HepG2 (cell line): ENCODE data around the gene SYT1. TPM values are rescaled to one million over a fixed set of nuclear protein-coding genes. Genes with fewer than 3 reads are reported as not detected.

Experiments
- ATAC-seq: fragments of 200-7000 bp; cut with Tn5 transposase; 3 replicates; pipeline ENCODE4 v1.9.1; 2020; ENCODE audit warnings: mild to moderate bottlenecking, moderate library complexity
- BruUV-seq: library from RNA; stranded (reverse); fragments of 400-500 nt; replicated peaks from 2 replicates; lab custom pipeline; 2021; lab: Mats Ljungman, UMichigan
- CTCF ChIA-PET: fragments of 300-600 bp; formaldehyde crosslinking; extraction: SDS; loops from one replicate; lab custom pipeline; 2021; ENCODE audit warnings: low total read pairs, inconsistent platforms, low intra/inter-chr PET ratio; lab: Yijun Ruan, JAX
- POLR2A ChIA-PET: fragments of 350-600 bp; sonication (Branson Sonifier 250); formaldehyde crosslinking; loops from one replicate; lab custom pipeline; 2020; ENCODE audit warnings: antibody characterized with exemption, inconsistent platforms; lab: Yijun Ruan, JAX
- DNase-seq: peaks from one replicate; pipeline ENCODE4 v3.0.0-alpha.2; 2015; ENCODE audit warnings: low spot score
- FAIRE-seq: peaks from 3 replicates; lab custom pipeline; 2011; peaks lifted over from hg19 to GRCh38; lab: Jason Lieb, UNC
- H2AFZ ChIP-seq: one replicate; pipeline ENCODE4 v1.6.1; 2011; ENCODE audit warnings: low read length, inconsistent platforms
- H3K27ac ChIP-seq: fragments of 300-600 bp; 3 replicates; pipeline ENCODE4 v1.8.0; 2011; ENCODE audit warnings: mixed run types, mild to moderate bottlenecking, mixed read lengths, low read length, inconsistent platforms; ENCODE audit not compliant: insufficient read depth; ENCODE audit errors: extremely low read length
- H3K27me3 ChIP-seq, 2 experiments: fragments of 200-600 bp in 1 of 2; 2 replicates in 1 of 2; 3 replicates in 1 of 2; pipeline versions ENCODE4 v1.6.0 to v1.8.0; 2011; ENCODE audit warnings: low read length in 2 of 2, mild to moderate bottlenecking in 2 of 2, moderate library complexity in 2 of 2, inconsistent platforms in 1 of 2; ENCODE audit not compliant: insufficient read depth in 2 of 2, control insufficient read depth in 1 of 2
- H3K36me3 ChIP-seq, 2 experiments: fragments of 200-600 bp in 1 of 2; replicated peaks in 1 of 2; 2 replicates in 1 of 2; 3 replicates in 1 of 2; pipeline versions ENCODE4 v1.5.1 to v1.8.0; 2011; ENCODE audit warnings: low read length in 2 of 2, inconsistent platforms in 1 of 2; ENCODE audit not compliant: insufficient read depth in 2 of 2, control insufficient read depth in 1 of 2
- H3K4me1 ChIP-seq: 2 replicates; pipeline ENCODE4 v1.5.1; 2012; ENCODE audit warnings: low read length, inconsistent platforms; ENCODE audit not compliant: insufficient read depth
- H3K4me2 ChIP-seq: 2 replicates; pipeline ENCODE4 v1.6.0; 2011; ENCODE audit warnings: low read depth, low read length, inconsistent platforms
- H3K4me3 ChIP-seq, 3 experiments: fragments of 200-600 bp in 1 of 3; sonication (generic), shearing (Covaris generic) in 1 of 3; replicated peaks in 1 of 3; 2 replicates each; pipeline ENCODE4 v1.5.1; 2011 to 2016; ENCODE audit warnings: low read length in 3 of 3, inconsistent platforms in 2 of 3, low read depth in 2 of 3, mild to moderate bottlenecking in 2 of 3, control low read depth in 1 of 3, mixed read lengths in 1 of 3; ENCODE audit not compliant: insufficient read depth in 1 of 3
- H3K79me2 ChIP-seq: one replicate; pipeline ENCODE4 v1.6.1; 2011; ENCODE audit warnings: low read length, inconsistent platforms; ENCODE audit not compliant: insufficient read depth
- H3K9ac ChIP-seq: 2 replicates; pipeline ENCODE4 v1.6.0; 2011; ENCODE audit warnings: mild to moderate bottlenecking, low read depth, low read length, inconsistent platforms; ENCODE audit not compliant: insufficient read depth
- H3K9me3 ChIP-seq: 2 replicates; pipeline ENCODE4 v1.5.1; 2012; ENCODE audit warnings: mild to moderate bottlenecking, low read length
- H4K20me1 ChIP-seq: 2 replicates; pipeline ENCODE4 v1.6.0; 2011; ENCODE audit warnings: inconsistent platforms, mild to moderate bottlenecking, low read length, moderate library complexity; ENCODE audit not compliant: insufficient read depth
- CREB1 ChIP-seq, 2 experiments: fragments of 450-650 bp in 1 of 2; IDR thresholded peaks; 2 replicates each; pipeline ENCODE4 v1.6.1; 2016 to 2017; ENCODE audit warnings: control low read depth in 1 of 2, mild to moderate bottlenecking in 1 of 2, missing compliant biosample characterization in 1 of 2, missing genetic modification characterization in 1 of 2
- FOXC1 ChIP-seq: sonication (generic); formaldehyde crosslinking; IDR thresholded peaks from 2 replicates; pipeline ENCODE4 v1.8.0; 2022; ENCODE audit warnings: mild to moderate bottlenecking, missing genetic modification reagents, borderline replicate concordance
- KLF13 ChIP-seq: sonication (generic); formaldehyde crosslinking; IDR thresholded peaks from 2 replicates; pipeline ENCODE4 v1.4.0; 2020; ENCODE audit warnings: mild to moderate bottlenecking, missing genetic modification reagents
- NCOA2 ChIP-seq: sonication (generic); formaldehyde crosslinking; IDR thresholded peaks from 2 replicates; pipeline ENCODE4 v1.8.0; 2022; ENCODE audit warnings: inconsistent platforms
- ZIK1 ChIP-seq: sonication (generic); formaldehyde crosslinking; IDR thresholded peaks from 2 replicates; pipeline ENCODE4 v1.5.0; 2020; ENCODE audit warnings: mild to moderate bottlenecking, low read depth, missing genetic modification reagents, borderline replicate concordance
- ZNF121 ChIP-seq: sonication (generic); formaldehyde crosslinking; IDR thresholded peaks from 2 replicates; pipeline ENCODE4 v1.5.0; 2020; ENCODE audit warnings: mild to moderate bottlenecking, missing genetic modification reagents
- ZNF83 ChIP-seq: sonication (generic); formaldehyde crosslinking; IDR thresholded peaks from 2 replicates; pipeline ENCODE4 v1.4.0; 2020; ENCODE audit warnings: missing genetic modification reagents, mild to moderate bottlenecking, borderline replicate concordance
- ZNF841 ChIP-seq: sonication (generic); formaldehyde crosslinking; IDR thresholded peaks from 2 replicates; pipeline ENCODE4 v1.8.1; 2023; ENCODE audit warnings: missing genetic modification reagents, borderline replicate concordance
- WGBS: methylation state at CpG from one replicate; pipeline ENCODE4 v1.1.6; 2017; ENCODE audit warnings: low lambda C conversion rate; 5-methylcytosine and 5-hydroxymethylcytosine counted together
- in situ Hi-C: cut with HindIII; loops from 2 replicates; pipeline ENCODE4 v1.10.0; 2017; ENCODE audit warnings: low pct_unique_long_range_greater_than_20kb; ENCODE audit not compliant: extremely low pct_ligation_motif_present
- intact Hi-C: fragments of 100-400 bp; cut with micrococcal nuclease; formaldehyde crosslinking; loops from one replicate; pipeline ENCODE4 v1.10.0; 2022; ENCODE audit not compliant: unreplicated experiment
- polyA plus RNA-seq, 8 experiments: library from polyadenylated mRNA; depleted of rRNA in 3 of 8; stranded (reverse) in 7 of 8; unstranded in 1 of 8; fragments of >200 nt; fragmentation: Illumina TruSeq in 4 of 8; extraction: Trizol in 4 of 8; gene quantifications; 2 replicates each; pipeline versions ENCODE4 v1.2.1 to v1.2.3, GENCODE V29; 2011 to 2016; ENCODE audit warnings: low read depth in 4 of 8, missing spikeins in 1 of 8, mixed read lengths in 1 of 8; ENCODE audit not compliant: insufficient read depth in 1 of 8
- total RNA-seq, 5 experiments: library from RNA; depleted of rRNA; stranded (reverse); fragments of >200 nt; fragmentation: Illumina TruSeq; extraction: Trizol; gene quantifications; 2 replicates each; pipeline ENCODE4 v1.2.3, GENCODE V29; 2016; ENCODE audit warnings: low read depth in 1 of 5
- TF ChIP-seq, protein P1 (sequence below): sonication (generic); formaldehyde crosslinking; IDR thresholded peaks from 2 replicates; pipeline ENCODE4 v1.9.0; 2021; ENCODE audit warnings: missing genetic modification reagents, borderline replicate concordance
- TF ChIP-seq, protein P2 (sequence below): sonication (generic); formaldehyde crosslinking; IDR thresholded peaks from 2 replicates; pipeline ENCODE4 v1.4.0; 2020; ENCODE audit warnings: mild to moderate bottlenecking, low read depth, missing genetic modification reagents

The SYT1 gene
- total and polyA plus RNA-seq, 2 of the 13 experiments (the other 11 are each of a cell fraction or from before 2014, with no cell fraction given), result not detected

DNA sequence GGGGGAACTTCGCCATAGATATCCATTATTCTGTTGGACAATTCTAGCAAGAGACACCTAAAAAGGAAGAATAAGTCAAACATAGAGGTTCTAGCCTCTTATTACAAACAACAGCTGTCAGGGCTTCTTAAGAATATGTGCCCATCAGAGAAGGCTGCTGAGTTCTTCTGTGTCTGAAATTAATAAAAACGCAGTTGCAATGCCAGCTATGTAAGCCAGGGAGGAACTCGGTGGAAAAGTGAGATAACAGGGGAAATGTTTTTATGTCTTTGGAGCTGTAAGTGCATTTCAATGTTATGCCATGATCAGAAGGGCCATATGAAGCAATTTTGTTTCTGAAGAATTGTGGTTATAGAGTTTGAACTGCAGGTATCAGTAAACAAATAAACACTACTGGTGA, 95.0 kb downstream of the SYT1 start:
- H3K4me2 ChIP-seq, result no peak overlapping the region
- intact Hi-C loops, result no loop called here
- DNase-seq, result no peak
- no peak for ATAC-seq
- H4K20me1 ChIP-seq, result no peaks in the 10 kb centered on the region
- no peaks in the 10 kb centered on the region for H3K4me1 ChIP-seq
- no TSS peak for BruUV-seq
- no peak overlapping the region for H3K9ac ChIP-seq
- WGBS, result 0% methylated on average over 3 of the region's 3 CpGs
- H2AFZ ChIP-seq, result no peak overlapping the region
- H3K36me3 ChIP-seq, result no peaks in the 10 kb centered on the region
- ChIA-PET CTCF (no interaction called here), POLR2A (no interaction called here)
- TF ChIP-seq NCOA2 (CRISPR knock-in tag) (no peak), ZNF83 (CRISPR knock-in tag) (no peak), ZNF841 (CRISPR knock-in tag) (no peak), KLF13 (no peak), ZNF121 (CRISPR knock-in tag) (no peak), FOXC1 (CRISPR knock-in tag) (no peak), ZIK1 (CRISPR knock-in tag) (no peak), CREB1 (IDR thresholded peaks at IDR 0.05) (no peak), CREB1 (CRISPR knock-in tag; IDR thresholded peaks at IDR 0.05) (no peak)
- TF ChIP-seq, protein P1, sequence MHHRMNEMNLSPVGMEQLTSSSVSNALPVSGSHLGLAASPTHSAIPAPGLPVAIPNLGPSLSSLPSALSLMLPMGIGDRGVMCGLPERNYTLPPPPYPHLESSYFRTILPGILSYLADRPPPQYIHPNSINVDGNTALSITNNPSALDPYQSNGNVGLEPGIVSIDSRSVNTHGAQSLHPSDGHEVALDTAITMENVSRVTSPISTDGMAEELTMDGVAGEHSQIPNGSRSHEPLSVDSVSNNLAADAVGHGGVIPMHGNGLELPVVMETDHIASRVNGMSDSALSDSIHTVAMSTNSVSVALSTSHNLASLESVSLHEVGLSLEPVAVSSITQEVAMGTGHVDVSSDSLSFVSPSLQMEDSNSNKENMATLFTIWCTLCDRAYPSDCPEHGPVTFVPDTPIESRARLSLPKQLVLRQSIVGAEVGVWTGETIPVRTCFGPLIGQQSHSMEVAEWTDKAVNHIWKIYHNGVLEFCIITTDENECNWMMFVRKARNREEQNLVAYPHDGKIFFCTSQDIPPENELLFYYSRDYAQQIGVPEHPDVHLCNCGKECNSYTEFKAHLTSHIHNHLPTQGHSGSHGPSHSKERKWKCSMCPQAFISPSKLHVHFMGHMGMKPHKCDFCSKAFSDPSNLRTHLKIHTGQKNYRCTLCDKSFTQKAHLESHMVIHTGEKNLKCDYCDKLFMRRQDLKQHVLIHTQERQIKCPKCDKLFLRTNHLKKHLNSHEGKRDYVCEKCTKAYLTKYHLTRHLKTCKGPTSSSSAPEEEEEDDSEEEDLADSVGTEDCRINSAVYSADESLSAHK, result no peak
- TF ChIP-seq, protein P2, sequence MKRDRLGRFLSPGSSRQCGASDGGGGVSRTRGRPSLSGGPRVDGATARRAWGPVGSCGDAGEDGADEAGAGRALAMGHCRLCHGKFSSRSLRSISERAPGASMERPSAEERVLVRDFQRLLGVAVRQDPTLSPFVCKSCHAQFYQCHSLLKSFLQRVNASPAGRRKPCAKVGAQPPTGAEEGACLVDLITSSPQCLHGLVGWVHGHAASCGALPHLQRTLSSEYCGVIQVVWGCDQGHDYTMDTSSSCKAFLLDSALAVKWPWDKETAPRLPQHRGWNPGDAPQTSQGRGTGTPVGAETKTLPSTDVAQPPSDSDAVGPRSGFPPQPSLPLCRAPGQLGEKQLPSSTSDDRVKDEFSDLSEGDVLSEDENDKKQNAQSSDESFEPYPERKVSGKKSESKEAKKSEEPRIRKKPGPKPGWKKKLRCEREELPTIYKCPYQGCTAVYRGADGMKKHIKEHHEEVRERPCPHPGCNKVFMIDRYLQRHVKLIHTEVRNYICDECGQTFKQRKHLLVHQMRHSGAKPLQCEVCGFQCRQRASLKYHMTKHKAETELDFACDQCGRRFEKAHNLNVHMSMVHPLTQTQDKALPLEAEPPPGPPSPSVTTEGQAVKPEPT (CRISPR knock-in tag), result no peak
- no peaks in the 10 kb centered on the region for H3K27me3 ChIP-seq
- in situ Hi-C loops, result no loop called here
- FAIRE-seq, result no peak
- H3K27ac ChIP-seq, result no peak overlapping the region
- no peaks in the 10 kb centered on the region for H3K79me2 ChIP-seq
- no peak overlapping the region for H3K4me3 ChIP-seq
- H3K9me3 ChIP-seq, result no peaks in the 10 kb centered on the region
